HepG2 (cell line): ENCODE data around the gene RGN.

Experiments used
- MAFG ChIP-seq: sonication (generic); formaldehyde crosslinking; IDR thresholded peaks from 2 replicates; pipeline ENCODE4 v1.5.1; 2020; ENCODE audit warnings: mild to moderate bottlenecking, missing genetic modification reagents
- SRSF1 ChIP-seq: fragments of 200-400 bp; formaldehyde crosslinking; optimal IDR thresholded peaks from 2 replicates; pipeline ENCODE3; 2017; ENCODE audit warnings: mild to moderate bottlenecking, low read depth, low read length, moderate library complexity
- TBP ChIP-seq: sonication (generic); formaldehyde crosslinking; IDR thresholded peaks from 2 replicates; pipeline ENCODE4 v1.5.0; 2020; ENCODE audit warnings: missing genetic modification reagents
- ZNF331 ChIP-seq: sonication (generic); formaldehyde crosslinking; IDR thresholded peaks from 2 replicates; pipeline ENCODE4 v1.4.0; 2020; ENCODE audit warnings: missing genetic modification reagents
- ZNF335 ChIP-seq: sonication (generic); formaldehyde crosslinking; IDR thresholded peaks from 2 replicates; pipeline ENCODE4 v1.4.0; 2020; ENCODE audit warnings: missing genetic modification reagents
- TF ChIP-seq, protein P1 (sequence below): sonication (generic); formaldehyde crosslinking; IDR thresholded peaks from 2 replicates; pipeline ENCODE4 v1.5.0; 2020; ENCODE audit warnings: mild to moderate bottlenecking, missing genetic modification reagents, moderate library complexity
- TF ChIP-seq, protein P2 (sequence below): sonication (generic); formaldehyde crosslinking; conservative IDR thresholded peaks from 2 replicates; pipeline ENCODE4 v1.8.1; 2023; ENCODE audit warnings: missing genetic modification reagents
- TF ChIP-seq, protein P3 (sequence below), 2 experiments: sonication (generic) in 1 of 2; formaldehyde crosslinking in 1 of 2; IDR thresholded peaks; 2 replicates each; pipeline versions ENCODE4 v1.4.0 to v1.6.1; 2018 to 2020; ENCODE audit warnings: missing genetic modification reagents in 2 of 2, borderline replicate concordance in 1 of 2, low read depth in 1 of 2, mild to moderate bottlenecking in 1 of 2, missing biosample characterization in 1 of 2

DNA sequence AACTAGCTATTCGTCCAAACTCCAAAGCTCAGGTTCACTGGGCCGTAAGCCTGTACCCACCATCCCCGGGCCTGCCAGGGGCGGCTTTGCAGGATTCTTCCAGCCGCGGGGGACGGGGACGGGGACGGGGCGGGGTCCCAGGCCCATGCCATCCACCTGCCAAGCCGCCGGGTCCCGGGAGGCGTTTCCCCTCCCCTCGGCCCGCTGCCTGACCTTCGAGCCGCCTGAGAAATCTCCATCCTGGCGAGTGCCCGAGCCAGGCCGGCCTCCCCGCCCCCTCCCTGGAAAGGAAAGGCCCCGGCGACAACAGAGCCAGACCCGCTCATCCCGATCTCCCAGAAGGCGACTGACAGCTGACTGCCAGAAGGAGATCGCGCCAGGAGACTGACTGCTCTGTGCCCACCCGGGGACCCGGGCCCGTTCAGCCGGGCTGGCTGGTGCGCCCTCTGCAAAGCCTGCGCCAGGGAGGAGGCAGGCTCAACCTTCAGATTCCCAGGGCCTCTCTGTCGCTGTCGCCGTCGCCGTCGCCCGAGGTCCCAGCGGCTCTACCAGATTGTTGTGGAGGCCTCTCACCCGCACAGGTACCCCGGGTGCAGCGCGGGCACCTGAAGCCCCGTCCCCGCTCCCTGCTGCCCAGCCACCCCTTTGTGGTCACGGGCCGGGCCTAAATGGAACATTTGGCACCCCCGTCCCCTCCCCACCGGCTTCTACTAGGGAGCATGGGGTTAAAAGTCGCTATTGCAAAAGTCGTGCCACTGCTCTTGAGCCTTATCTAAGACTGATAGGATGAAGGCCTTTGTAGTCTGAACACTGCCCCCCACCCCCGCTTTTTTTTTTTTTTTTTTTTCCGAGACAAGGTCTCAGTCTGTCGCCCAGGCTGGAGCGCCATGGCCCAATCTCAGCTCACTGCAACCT lies at the start of gene RGN:
- TF ChIP-seq ZNF331 (CRISPR knock-in tag), result no peak
- TF ChIP-seq ZNF335 (CRISPR knock-in tag), result no peak
- TF ChIP-seq, protein P1, sequence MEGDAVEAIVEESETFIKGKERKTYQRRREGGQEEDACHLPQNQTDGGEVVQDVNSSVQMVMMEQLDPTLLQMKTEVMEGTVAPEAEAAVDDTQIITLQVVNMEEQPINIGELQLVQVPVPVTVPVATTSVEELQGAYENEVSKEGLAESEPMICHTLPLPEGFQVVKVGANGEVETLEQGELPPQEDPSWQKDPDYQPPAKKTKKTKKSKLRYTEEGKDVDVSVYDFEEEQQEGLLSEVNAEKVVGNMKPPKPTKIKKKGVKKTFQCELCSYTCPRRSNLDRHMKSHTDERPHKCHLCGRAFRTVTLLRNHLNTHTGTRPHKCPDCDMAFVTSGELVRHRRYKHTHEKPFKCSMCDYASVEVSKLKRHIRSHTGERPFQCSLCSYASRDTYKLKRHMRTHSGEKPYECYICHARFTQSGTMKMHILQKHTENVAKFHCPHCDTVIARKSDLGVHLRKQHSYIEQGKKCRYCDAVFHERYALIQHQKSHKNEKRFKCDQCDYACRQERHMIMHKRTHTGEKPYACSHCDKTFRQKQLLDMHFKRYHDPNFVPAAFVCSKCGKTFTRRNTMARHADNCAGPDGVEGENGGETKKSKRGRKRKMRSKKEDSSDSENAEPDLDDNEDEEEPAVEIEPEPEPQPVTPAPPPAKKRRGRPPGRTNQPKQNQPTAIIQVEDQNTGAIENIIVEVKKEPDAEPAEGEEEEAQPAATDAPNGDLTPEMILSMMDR (CRISPR knock-in tag), result no peak
- TF ChIP-seq, protein P2, sequence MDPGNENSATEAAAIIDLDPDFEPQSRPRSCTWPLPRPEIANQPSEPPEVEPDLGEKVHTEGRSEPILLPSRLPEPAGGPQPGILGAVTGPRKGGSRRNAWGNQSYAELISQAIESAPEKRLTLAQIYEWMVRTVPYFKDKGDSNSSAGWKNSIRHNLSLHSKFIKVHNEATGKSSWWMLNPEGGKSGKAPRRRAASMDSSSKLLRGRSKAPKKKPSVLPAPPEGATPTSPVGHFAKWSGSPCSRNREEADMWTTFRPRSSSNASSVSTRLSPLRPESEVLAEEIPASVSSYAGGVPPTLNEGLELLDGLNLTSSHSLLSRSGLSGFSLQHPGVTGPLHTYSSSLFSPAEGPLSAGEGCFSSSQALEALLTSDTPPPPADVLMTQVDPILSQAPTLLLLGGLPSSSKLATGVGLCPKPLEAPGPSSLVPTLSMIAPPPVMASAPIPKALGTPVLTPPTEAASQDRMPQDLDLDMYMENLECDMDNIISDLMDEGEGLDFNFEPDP (CRISPR knock-in tag), result no peak
- TF ChIP-seq, protein P3, sequence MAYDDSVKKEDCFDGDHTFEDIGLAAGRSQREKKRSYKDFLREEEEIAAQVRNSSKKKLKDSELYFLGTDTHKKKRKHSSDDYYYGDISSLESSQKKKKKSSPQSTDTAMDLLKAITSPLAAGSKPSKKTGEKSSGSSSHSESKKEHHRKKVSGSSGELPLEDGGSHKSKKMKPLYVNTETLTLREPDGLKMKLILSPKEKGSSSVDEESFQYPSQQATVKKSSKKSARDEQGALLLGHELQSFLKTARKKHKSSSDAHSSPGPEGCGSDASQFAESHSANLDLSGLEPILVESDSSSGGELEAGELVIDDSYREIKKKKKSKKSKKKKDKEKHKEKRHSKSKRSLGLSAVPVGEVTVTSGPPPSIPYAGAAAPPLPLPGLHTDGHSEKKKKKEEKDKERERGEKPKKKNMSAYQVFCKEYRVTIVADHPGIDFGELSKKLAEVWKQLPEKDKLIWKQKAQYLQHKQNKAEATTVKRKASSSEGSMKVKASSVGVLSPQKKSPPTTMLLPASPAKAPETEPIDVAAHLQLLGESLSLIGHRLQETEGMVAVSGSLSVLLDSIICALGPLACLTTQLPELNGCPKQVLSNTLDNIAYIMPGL (CRISPR knock-in tag; IDR thresholded peaks at IDR 0.05; ENCODE audit: borderline replicate concordance in 1 of 2, low read depth in 1 of 2), result peak in 1 of 2 experiments; percentile 45; a peak in 2 of 4 replicates
- no peak for TF ChIP-seq MAFG (CRISPR knock-in tag)
- TF ChIP-seq TBP (CRISPR knock-in tag), result no peak
- TF ChIP-seq SRSF1, result peak; percentile 68
